GM18858 (cell line): ENCODE data around the gene OPRPN.
A peak's percentile ranks its signal among the peaks of the same experiment; 100 is the strongest.

Experiments
- ATAC-seq: cut with Tn5 transposase; IDR thresholded peaks from one replicate; pipeline ENCODE4 v1.9.1; 2021; ENCODE audit not compliant: unreplicated experiment

The OPRPN gene

GRCh38 chr4:70397580-70397979 lies at the start of gene OPRPN:
Gene OPRPN (plus strand): TSS chr4:70397940. CDS start chr4:70399286, 1,346 bp downstream.
- ATAC-seq = no peak

GRCh38 chr4:70356185-70356584 lies 41.6 kb upstream of the OPRPN start:
- no peak for ATAC-seq

DNA sequence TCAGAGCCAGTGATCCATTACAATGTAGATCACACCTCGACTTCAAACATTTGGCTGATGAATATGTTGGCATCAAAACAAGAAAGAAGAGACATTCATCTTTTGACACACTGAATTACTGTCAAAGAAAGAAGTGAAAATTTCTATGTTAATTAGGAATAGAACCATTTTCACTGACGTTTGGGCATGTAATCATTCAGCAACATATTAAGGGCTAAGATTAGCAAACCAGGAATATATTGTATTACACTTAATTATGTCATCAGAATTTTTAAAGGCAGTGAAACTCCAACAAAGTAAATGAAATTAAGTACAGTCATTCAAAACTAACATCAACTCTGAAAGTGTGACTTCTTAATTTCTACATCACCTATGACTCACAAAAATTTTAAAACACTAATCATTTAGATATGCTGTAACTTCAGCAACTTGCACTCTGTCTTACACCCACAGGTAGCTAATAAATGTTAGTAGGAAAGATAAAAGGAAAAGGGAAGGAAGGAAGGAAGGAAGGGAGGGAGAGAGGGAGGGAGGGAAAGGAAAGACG lies 38.6 kb upstream of the OPRPN start:
- ATAC-seq = no peak

DNA sequence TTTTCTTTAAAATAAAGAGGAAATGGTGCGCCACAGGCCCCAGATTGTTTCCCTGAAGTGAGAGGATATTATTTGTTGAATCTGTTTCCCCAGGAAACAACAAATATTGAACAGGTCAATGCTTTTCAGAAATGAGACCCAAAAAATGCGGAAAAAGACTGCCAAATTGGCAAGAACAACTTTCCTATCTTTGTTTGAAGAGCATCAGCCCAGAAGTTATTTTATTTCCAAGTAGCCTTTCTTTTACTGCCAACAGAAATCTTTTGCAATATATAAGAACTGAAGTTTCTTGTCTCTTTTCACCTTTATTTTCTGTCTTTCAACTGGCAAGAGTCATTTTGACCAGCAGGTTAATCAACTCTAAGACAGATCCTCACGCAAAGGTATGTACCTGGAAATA lies 37.3 kb upstream of the OPRPN start, which contains the start of gene SMR3A:
TSS of gene SMR3A (plus strand) at position 301 of the 400 bp plus-strand sequence. CDS start 1,356 bp downstream, outside the sequence.
- ATAC-seq = no peak

DNA sequence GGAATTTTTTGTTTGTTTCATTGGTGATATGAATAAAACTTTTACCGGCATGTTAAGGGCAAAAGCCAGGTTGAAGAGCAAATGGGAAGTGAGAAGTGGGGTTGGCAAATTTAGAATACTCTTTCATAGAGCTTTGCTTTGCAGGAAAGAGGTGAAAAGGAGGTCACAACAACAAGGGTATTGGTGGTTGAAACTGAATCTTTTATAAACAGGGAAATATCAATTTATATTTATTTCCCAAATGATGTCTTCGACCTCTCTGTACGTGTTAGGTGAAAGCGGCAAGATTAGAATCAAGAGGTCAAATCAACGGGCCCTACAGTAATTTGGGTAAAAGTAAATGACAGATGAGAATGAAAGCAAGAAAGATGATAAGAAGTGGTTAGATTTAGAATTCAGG lies 33.7 kb upstream of the OPRPN start:
- ATAC-seq = no peak

GRCh38 chr4:70365479-70365878 lies 32.3 kb upstream of the OPRPN start:
- no peak for ATAC-seq

GRCh38 chr4:70367813-70368212 lies 29.9 kb upstream of the OPRPN start:
- no peak for ATAC-seq

DNA sequence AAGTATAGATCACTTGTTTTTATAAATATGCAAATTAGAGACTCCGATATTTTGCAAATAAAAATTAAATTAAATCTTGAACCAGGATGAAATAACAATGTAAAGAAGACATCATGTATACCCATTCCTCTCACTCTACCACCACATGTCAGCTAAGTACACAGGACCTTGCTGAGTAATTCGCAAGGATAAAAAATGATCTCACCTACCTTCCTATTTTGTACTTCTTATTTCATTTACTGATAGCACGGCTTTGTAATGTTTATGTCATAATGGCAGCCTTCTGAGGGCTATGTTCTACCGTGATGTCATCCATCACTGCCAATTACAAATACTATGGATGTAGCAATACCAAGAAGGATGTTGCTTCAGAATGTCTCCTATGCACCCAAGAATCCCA lies 25.8 kb upstream of the OPRPN start:
- ATAC-seq = no peak

- no peak for ATAC-seq
Observed at GRCh38 chr4:70372760-70373159, 25.0 kb upstream of the OPRPN start.

GRCh38 chr4:70380578-70380977 lies 17.2 kb upstream of the OPRPN start:
- no peak for ATAC-seq

- no peak for ATAC-seq
Observed at GRCh38 chr4:70382691-70383181, 15.0 kb upstream of the OPRPN start, which contains the start of gene SMR3B. Gene SMR3B (plus strand): TSS chr4:70383131. CDS start chr4:70384511, 1,380 bp downstream.

DNA sequence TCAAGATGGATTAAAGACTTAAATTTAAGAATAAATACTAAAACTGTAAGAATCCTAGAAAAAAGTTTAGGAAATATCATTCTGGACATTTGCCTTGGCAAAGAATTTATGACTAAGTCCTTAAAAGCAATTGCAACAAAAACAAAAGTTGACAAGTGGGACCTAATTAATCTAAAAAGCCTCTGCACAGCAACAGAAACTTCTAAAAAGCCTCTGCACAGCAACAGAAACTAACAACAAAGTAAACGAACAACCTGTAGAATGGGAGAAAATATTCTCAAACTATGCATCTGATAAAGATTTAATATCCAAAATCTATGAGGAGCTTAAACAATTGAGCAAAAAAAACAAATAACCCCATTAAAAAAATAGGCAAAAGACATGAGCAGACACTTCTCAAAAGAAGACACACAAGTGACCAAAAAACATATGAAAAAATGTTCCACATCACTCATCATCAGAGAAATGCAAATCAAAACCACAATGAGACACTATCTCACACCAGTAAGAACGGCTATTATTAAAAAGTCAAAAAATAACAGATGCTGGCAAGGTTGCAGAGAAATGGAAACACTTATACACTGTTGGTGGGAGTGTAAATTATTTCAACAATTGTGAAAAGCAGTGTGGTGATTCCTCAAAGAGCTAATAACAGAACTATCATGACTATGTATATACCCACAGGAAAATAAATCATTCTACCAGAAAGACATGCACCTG lies 5.5 kb upstream of the OPRPN start:
- peak; percentile 69 for ATAC-seq

- ATAC-seq = peak; percentile 47
Observed at GRCh38 chr4:70399319-70399718, 1.6 kb downstream of the OPRPN start.

- ATAC-seq = no peak
Observed at GRCh38 chr4:70402762-70403161, 5.0 kb downstream of the OPRPN start.

- ATAC-seq = peak; percentile 52
Observed at GRCh38 chr4:70405765-70406164, 8.0 kb downstream of the OPRPN start.

DNA sequence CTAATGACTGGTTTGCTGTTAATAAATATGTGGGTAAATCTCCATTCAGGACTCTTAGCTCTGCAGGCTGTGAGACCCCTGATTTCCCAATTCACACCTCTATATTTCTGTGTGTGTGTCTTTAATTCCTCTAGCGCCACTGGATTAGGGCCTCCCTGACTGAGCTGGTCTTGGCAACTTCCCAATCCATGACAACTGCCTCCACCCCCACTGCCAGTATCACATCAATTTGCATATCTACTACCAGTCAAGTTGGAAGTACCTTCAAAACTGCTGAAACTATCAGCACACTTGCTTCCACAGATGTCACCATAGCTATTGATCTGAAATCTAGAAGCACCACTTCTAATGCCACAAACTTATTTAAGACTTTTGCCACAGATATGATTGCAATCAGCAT lies 27.6 kb downstream of the OPRPN start:
- no peak for ATAC-seq

DNA sequence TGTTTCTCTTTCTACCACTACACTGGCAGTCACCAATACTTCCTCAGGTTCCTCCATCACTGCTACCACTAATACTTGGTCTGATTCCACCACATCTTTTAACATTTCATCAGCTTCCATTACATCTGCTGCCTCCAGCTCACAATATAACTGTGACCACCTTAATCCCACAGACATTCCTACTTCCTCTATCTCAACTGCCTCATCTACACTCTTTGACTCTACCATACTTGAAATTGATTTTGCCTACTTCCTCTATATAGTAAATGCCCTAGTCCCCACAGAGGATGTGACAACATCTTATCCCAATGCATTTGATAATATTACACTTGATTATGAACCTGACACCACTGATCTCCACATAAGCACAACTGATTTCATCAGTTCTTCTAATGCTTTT lies 29.0 kb downstream of the OPRPN start:
- ATAC-seq = peak; percentile 57

DNA sequence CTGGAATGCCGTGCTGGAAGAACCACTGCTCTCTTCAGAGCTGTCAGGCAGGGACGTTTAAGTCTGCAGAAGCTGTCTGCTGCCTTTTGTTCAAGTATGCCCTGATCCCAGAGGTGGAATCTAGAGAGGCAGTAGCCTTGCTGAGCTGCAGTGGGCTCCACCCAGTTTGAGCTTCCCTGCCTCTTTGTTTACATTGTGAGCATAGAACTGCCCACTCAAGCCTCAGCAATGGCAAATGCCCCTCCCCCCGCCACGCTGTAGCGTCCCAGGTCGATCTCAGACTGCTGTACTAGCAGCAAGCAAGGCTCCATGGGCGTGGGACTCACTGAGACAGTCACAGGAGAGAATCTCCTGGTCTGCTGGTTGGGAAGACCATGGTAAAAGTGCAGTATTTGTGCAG lies 39.5 kb downstream of the OPRPN start:
- ATAC-seq = no peak

GRCh38 chr4:70442474-70442873 lies 44.7 kb downstream of the OPRPN start:
- ATAC-seq = no peak

DNA sequence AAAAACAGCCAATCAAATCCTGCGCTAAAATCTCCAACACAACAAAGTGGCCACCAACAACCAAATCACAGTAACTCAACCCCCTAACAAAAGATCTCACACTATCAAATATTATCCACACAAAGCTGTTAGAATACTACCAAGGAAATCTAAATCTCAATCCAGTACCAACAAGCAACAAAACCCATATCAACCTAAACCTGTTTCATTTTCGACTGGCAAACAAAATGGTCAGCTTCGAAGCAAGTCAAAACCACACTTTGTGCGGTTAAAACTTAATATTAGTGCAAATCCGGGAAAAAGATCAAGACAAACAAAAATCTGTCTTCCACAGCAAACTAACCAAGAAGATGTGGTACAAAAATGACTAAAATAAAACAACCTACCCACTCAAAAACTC lies 45.6 kb downstream of the OPRPN start:
- ATAC-seq = no peak

DNA sequence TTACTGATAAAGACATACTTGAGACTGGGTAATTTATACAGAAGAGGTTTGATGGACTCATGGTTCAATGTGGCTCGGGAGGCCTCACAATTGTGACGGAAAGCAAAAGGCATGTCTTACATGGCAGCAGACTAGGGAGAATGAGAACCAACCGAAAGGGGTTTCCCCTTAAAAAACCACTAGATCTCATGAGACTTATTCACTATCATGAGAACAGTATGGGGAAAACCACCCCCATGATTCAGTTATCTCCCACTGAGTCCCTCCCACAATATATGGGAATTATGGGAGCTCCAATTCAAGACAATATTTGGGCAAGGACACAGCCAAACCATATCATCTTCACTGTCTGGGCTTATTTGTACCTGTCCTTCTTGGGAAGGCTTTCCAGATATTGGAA lies 51.5 kb downstream of the OPRPN start:
- peak; percentile 86 for ATAC-seq

DNA sequence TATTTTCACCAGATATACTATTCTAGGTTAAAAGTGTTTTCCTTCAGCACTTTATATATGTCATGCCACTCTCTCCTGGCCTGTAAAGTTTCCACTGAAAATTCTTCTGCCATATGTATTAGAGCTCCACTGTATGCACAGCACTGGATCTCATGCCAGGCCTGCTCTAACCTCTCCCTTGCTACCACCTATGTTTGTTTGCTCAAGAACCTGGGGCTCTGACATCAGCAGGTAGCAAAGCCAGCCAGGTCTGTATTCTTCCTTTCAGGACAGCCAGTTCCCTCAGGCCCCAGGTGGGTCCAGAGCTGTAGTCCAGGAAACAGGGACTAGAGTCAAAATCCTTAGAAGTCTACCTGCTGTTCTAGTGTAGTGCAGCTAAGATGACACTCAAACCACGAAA lies 55.2 kb downstream of the OPRPN start:
- ATAC-seq = no peak
